Effector CD4-positive, alpha-beta T cell (primary cell): Measurements from ENCODE around the gene LAMB4.

Experiments used
- DNase-seq: peaks from one replicate; pipeline ENCODE4 v3.0.0-alpha.2; 2020

LAMB4 gene

GRCh38 chr7:108142675-108143259, 12.6 kb upstream of the LAMB4 start:
- DNase-seq = no peak

- DNase-seq = no peak
These were observed 12.0 kb upstream of the LAMB4 start for GRCh38 chr7:108142180-108142579.

- DNase-seq = no peak
These were observed 10.5 kb upstream of the LAMB4 start for GRCh38 chr7:108140671-108141070.

GRCh38 chr7:108138911-108139310, 8.8 kb upstream of the LAMB4 start:
- no peak for DNase-seq

- DNase-seq = no peak
These were observed 7.8 kb upstream of the LAMB4 start for GRCh38 chr7:108137993-108138392.

GRCh38 chr7:108137040-108137439, 6.9 kb upstream of the LAMB4 start:
- no peak for DNase-seq

- no peak for DNase-seq
These were observed 6.1 kb upstream of the LAMB4 start for GRCh38 chr7:108136191-108136688.

- DNase-seq = no peak
These were observed 5.5 kb upstream of the LAMB4 start for GRCh38 chr7:108135446-108136190.

- no peak for DNase-seq
These were observed 4.3 kb upstream of the LAMB4 start for GRCh38 chr7:108134486-108134885.

GRCh38 chr7:108132551-108133265, 2.5 kb upstream of the LAMB4 start:
- DNase-seq = no peak

- no peak for DNase-seq
These were observed 869 bp downstream of the LAMB4 start for GRCh38 chr7:108129018-108129965.

GRCh38 chr7:108128514-108128913, 1.6 kb downstream of the LAMB4 start:
- no peak for DNase-seq

- no peak for DNase-seq
These were observed 2.7 kb downstream of the LAMB4 start for GRCh38 chr7:108127461-108127860.

GRCh38 chr7:108124820-108125219, 5.3 kb downstream of the LAMB4 start:
- no peak for DNase-seq

GRCh38 chr7:108122181-108122580, 8.0 kb downstream of the LAMB4 start:
- no peak for DNase-seq

GRCh38 chr7:108120933-108121332, 9.2 kb downstream of the LAMB4 start:
- no peak for DNase-seq

GRCh38 chr7:108120196-108120595, 10.0 kb downstream of the LAMB4 start:
- DNase-seq = no peak

GRCh38 chr7:108118959-108119358, 11.2 kb downstream of the LAMB4 start:
- DNase-seq = no peak

- no peak for DNase-seq
These were observed 15.9 kb downstream of the LAMB4 start for GRCh38 chr7:108114117-108114841.

- DNase-seq = no peak
These were observed 17.5 kb downstream of the LAMB4 start for GRCh38 chr7:108112683-108113082.

GRCh38 chr7:108109221-108109908, 20.8 kb downstream of the LAMB4 start:
- DNase-seq = no peak
